GM18519 (cell line): ENCODE measurements around the gene PRR32.
"Not testable (repeated sequence)": the region's sequence is repeated elsewhere in the genome, so short reads cannot be mapped to it uniquely, and the experiment has no call there.

ENCODE experiments used
- ATAC-seq: cut with Tn5 transposase; IDR thresholded peaks from one replicate; pipeline ENCODE4 v1.9.1; 2021; ENCODE audit warnings: mild to moderate bottlenecking, moderate library complexity; ENCODE audit not compliant: unreplicated experiment, low FRiP score

The PRR32 gene

GRCh38 chrX:126819429-126819828 lies at the start of gene PRR32:
Gene PRR32, plus strand, starts transcription at chrX:126819729. Its CDS starts 115 bp downstream, at chrX:126819844.
- no peak for ATAC-seq

- ATAC-seq: no peak
Observed at GRCh38 chrX:126770179-126770578, 49.4 kb upstream of the PRR32 start.

GRCh38 chrX:126785539-126785938 lies 34.0 kb upstream of the PRR32 start:
- no peak for ATAC-seq

- no peak for ATAC-seq
Observed at GRCh38 chrX:126799059-126799458, 20.5 kb upstream of the PRR32 start.

- not testable (repeated sequence) for ATAC-seq
Observed at GRCh38 chrX:126806784-126807183, 12.7 kb upstream of the PRR32 start.

GRCh38 chrX:126815806-126816205 lies 3.7 kb upstream of the PRR32 start:
- ATAC-seq: no peak

GRCh38 chrX:126820700-126821420 lies 1.3 kb downstream of the PRR32 start:
- ATAC-seq: no peak

- no peak for ATAC-seq
Observed at GRCh38 chrX:126824338-126825007, 4.9 kb downstream of the PRR32 start.

- ATAC-seq: no peak
Observed at GRCh38 chrX:126825566-126826193, 6.2 kb downstream of the PRR32 start.

GRCh38 chrX:126836186-126836585 lies 16.7 kb downstream of the PRR32 start:
- ATAC-seq: no peak

- no peak for ATAC-seq
Observed at GRCh38 chrX:126847143-126847542, 27.6 kb downstream of the PRR32 start.

- ATAC-seq: no peak
Observed at GRCh38 chrX:126855839-126856524, 36.5 kb downstream of the PRR32 start.
